ENCODE measurements around the gene GULP1. TPM values are rescaled to one million over a fixed set of nuclear protein-coding genes. Genes with fewer than 3 reads are reported as not detected.

Gene GULP1
- total RNA-seq, 1 donor from 2014 or later, result 22.8 TPM

DNA sequence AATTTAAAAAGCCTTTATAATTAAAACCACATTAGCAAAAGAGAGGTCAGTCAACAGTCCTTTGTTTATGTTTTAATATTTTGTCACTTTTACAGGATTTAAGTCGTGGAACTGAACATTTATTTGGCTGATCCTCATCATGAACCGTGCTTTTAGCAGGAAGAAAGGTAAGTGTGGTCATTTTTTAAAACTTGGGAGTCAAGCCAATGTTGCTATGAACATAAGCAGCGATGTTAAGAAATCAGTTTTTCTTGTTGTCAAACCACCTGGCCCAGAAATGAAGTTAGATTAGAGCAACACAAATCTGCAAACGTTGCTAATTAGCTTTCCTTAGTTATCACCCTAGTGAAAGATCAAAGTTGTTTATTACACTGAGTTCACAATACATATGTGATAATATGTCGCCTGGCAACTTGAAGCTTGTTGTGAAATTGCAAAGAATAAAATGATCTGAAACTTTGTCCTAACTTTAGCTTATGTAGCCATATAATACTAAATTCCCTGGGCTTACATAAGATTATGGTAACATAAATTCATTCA is 186.0 kb downstream of the GULP1 start:
- DNase-seq (ENCODE audit: low spot score), result no peak
- TF ChIP-seq, protein P1, sequence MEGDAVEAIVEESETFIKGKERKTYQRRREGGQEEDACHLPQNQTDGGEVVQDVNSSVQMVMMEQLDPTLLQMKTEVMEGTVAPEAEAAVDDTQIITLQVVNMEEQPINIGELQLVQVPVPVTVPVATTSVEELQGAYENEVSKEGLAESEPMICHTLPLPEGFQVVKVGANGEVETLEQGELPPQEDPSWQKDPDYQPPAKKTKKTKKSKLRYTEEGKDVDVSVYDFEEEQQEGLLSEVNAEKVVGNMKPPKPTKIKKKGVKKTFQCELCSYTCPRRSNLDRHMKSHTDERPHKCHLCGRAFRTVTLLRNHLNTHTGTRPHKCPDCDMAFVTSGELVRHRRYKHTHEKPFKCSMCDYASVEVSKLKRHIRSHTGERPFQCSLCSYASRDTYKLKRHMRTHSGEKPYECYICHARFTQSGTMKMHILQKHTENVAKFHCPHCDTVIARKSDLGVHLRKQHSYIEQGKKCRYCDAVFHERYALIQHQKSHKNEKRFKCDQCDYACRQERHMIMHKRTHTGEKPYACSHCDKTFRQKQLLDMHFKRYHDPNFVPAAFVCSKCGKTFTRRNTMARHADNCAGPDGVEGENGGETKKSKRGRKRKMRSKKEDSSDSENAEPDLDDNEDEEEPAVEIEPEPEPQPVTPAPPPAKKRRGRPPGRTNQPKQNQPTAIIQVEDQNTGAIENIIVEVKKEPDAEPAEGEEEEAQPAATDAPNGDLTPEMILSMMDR (IDR thresholded peaks at IDR 0.05; ENCODE audit: unreplicated experiment), result no peak
- no peaks in the 10 kb centered on the region for H3K9me3 Mint-ChIP-seq (ENCODE audit: unreplicated experiment)
- H3K4me3 Mint-ChIP-seq (ENCODE audit: unreplicated experiment), result no peak overlapping the region
- no peaks in the 10 kb centered on the region for H3K4me1 Mint-ChIP-seq (ENCODE audit: unreplicated experiment)
- H3K27me3 Mint-ChIP-seq (ENCODE audit: unreplicated experiment), result no peaks in the 10 kb centered on the region
- no peak overlapping the region for H3K27ac Mint-ChIP-seq (ENCODE audit: unreplicated experiment)
- H3K36me3 Mint-ChIP-seq (ENCODE audit: low read depth, unreplicated experiment), result no peaks in the 10 kb centered on the region

DNA sequence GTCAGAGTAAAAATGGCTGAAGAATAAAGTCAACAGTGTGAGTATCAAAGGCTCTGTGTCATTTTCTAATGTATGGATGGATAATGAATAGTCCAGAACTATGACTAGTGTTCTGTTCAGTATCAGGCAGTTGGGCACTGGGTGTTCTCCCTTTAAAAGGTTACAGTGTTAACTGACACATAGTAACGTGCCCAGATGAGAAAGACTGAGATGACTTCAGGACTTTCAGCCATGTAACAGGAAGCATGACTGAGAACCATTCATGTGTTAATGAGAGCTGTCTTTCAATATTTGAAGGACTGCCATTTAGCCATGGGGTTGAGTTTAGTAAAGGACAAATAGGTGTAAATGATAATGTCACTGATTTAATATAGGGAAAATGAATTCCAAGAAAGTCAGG is 187.1 kb downstream of the GULP1 start:
- no peaks in the 10 kb centered on the region for H3K36me3 Mint-ChIP-seq (ENCODE audit: low read depth, unreplicated experiment)
- H3K4me1 Mint-ChIP-seq (ENCODE audit: unreplicated experiment), result no peaks in the 10 kb centered on the region
- no peak for DNase-seq (ENCODE audit: low spot score)
- H3K27ac Mint-ChIP-seq (ENCODE audit: unreplicated experiment), result no peak overlapping the region
- no peaks in the 10 kb centered on the region for H3K9me3 Mint-ChIP-seq (ENCODE audit: unreplicated experiment)
- no peaks in the 10 kb centered on the region for H3K27me3 Mint-ChIP-seq (ENCODE audit: unreplicated experiment)
- H3K4me3 Mint-ChIP-seq (ENCODE audit: unreplicated experiment), result no peak overlapping the region
- TF ChIP-seq, protein P1 (IDR thresholded peaks at IDR 0.05; ENCODE audit: unreplicated experiment), result no peak

DNA sequence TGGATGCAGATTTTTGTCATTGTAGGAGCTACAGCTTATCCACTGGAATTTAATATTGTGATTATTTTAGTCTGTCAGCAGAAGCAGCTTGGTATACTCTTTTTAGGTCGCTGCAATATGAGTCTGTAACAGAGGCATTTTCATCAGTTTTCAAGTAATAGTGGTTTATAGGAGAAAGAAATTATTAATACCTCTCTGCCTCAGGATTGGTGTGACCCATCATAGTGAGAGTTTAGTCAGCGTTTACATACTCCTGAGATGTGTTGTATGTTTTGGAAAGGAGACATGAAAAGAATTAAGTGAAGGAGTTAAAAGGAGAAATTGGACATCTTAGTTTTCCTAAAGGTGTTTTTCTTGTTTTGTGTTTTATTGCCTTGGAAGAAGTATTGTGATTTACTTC is 189.8 kb downstream of the GULP1 start:
- Mint-ChIP-seq H3K4me1 (ENCODE audit: unreplicated experiment) (no peaks in the 10 kb centered on the region), H3K36me3 (ENCODE audit: low read depth, unreplicated experiment) (no peaks in the 10 kb centered on the region), H3K4me3 (ENCODE audit: unreplicated experiment) (no peak overlapping the region), H3K9me3 (ENCODE audit: unreplicated experiment) (no peaks in the 10 kb centered on the region), H3K27ac (ENCODE audit: unreplicated experiment) (no peak overlapping the region), H3K27me3 (ENCODE audit: unreplicated experiment) (no peaks in the 10 kb centered on the region)
- no peak for DNase-seq (ENCODE audit: low spot score)
- TF ChIP-seq, protein P1 (IDR thresholded peaks at IDR 0.05; ENCODE audit: unreplicated experiment), result no peak

DNA sequence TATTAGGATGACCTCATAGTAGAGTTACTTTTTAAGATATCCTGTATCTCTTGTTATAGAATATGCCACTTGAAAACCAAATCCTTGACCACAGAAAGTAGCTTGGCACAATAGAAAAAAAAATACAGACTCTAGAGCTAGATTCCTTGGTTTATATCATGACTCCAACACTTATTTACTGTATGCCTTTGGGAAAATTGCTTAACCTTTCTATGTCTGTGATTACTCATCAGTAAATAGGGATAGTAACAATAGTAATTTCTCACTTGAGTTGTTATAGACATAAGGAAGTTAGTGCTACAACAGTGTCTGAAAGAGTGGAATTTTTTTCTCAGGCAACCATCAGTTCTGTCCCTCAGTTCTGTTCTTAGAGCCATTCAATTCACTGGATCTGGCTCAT is 193.8 kb downstream of the GULP1 start:
- no peak for DNase-seq (ENCODE audit: low spot score)
- TF ChIP-seq, protein P1 (IDR thresholded peaks at IDR 0.05; ENCODE audit: unreplicated experiment), result no peak
- Mint-ChIP-seq H3K27me3 (ENCODE audit: unreplicated experiment) (no peaks in the 10 kb centered on the region), H3K4me1 (ENCODE audit: unreplicated experiment) (no peaks in the 10 kb centered on the region), H3K9me3 (ENCODE audit: unreplicated experiment) (no peaks in the 10 kb centered on the region), H3K36me3 (ENCODE audit: low read depth, unreplicated experiment) (no peaks in the 10 kb centered on the region), H3K27ac (ENCODE audit: unreplicated experiment) (no peak overlapping the region), H3K4me3 (ENCODE audit: unreplicated experiment) (no peak overlapping the region)

DNA sequence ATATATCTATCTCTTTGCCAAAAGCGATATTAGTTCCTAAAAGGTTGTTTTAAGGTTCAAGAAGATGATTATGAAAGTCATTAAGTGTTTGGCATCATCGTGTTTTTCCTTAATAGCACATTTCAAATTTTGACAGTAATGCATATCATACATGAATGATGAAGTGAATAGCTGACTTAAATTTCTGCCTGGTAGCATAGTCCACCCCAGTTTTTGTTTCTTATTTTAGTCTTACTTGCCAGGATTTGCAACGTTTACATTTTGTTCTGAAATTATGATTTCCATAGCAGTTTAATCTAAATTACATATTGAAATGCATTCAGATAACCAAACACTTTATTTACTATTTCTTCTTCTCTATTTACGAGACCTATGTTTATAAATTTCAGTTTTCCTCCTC is 201.1 kb downstream of the GULP1 start:
- Mint-ChIP-seq H3K27me3 (ENCODE audit: unreplicated experiment) (no peaks in the 10 kb centered on the region), H3K4me1 (ENCODE audit: unreplicated experiment) (peaks cover 8% of the 10 kb centered on the region), H3K9me3 (ENCODE audit: unreplicated experiment) (no peaks in the 10 kb centered on the region), H3K27ac (ENCODE audit: unreplicated experiment) (no peak overlapping the region), H3K36me3 (ENCODE audit: low read depth, unreplicated experiment) (no peaks in the 10 kb centered on the region), H3K4me3 (ENCODE audit: unreplicated experiment) (no peak overlapping the region)
- no peak for DNase-seq (ENCODE audit: low spot score)
- TF ChIP-seq, protein P1 (IDR thresholded peaks at IDR 0.05; ENCODE audit: unreplicated experiment), result no peak
